CD14-positive monocyte (primary cell): ENCODE data around the gene DNAAF3. TPM values are rescaled to one million over a fixed set of nuclear protein-coding genes. Genes with fewer than 3 reads are reported as not detected.

Experiments
- DNase-seq, 3 donors: peaks; one replicate each; pipeline ENCODE4 v3.0.0-alpha.2; 2011 to 2022
- H2AFZ ChIP-seq: 2 replicates; pipeline ENCODE4 v1.6.0; 2012; ENCODE audit warnings: mild to moderate bottlenecking, low read depth, low read length, inconsistent platforms; ENCODE audit not compliant: insufficient read depth, poor library complexity, severe bottlenecking
- H3K27ac ChIP-seq, 2 donors: 1 replicate in 1 of 2; 2 replicates in 1 of 2; pipeline ENCODE4 v1.5.1; 2012 to 2013; ENCODE audit warnings: low read length in 2 of 2, control low read depth in 1 of 2, inconsistent platforms in 1 of 2, low read depth in 1 of 2, mild to moderate bottlenecking in 1 of 2
- H3K27me3 ChIP-seq, 2 donors: one replicate each; pipeline versions ENCODE4 v1.6.0 to v1.6.1; 2011 to 2013; ENCODE audit warnings: low read length in 2 of 2; ENCODE audit not compliant: control insufficient read depth in 2 of 2, insufficient read depth in 2 of 2
- H3K36me3 ChIP-seq, 2 donors: replicated peaks in 1 of 2; 1 replicate in 1 of 2; 2 replicates in 1 of 2; pipeline versions ENCODE4 v1.5.1 to v1.6.1; 2012 to 2013; ENCODE audit warnings: low read length in 2 of 2, control low read depth in 1 of 2, inconsistent platforms in 1 of 2, mild to moderate bottlenecking in 1 of 2; ENCODE audit not compliant: insufficient read depth in 2 of 2, control insufficient read depth in 1 of 2
- H3K4me1 ChIP-seq, 2 donors: 1 replicate in 1 of 2; 2 replicates in 1 of 2; pipeline versions ENCODE4 v1.5.1 to v1.6.1; 2012 to 2013; ENCODE audit warnings: low read length in 2 of 2, control low read depth in 1 of 2, inconsistent platforms in 1 of 2, mild to moderate bottlenecking in 1 of 2, moderate library complexity in 1 of 2; ENCODE audit not compliant: insufficient read depth in 2 of 2, control insufficient read depth in 1 of 2
- H3K4me2 ChIP-seq: replicated peaks from 2 replicates; pipeline ENCODE3; 2012; ENCODE audit warnings: low read length, moderate library complexity, mild to moderate bottlenecking; ENCODE audit not compliant: poor library complexity, severe bottlenecking; ENCODE audit errors: extremely low read depth
- H3K4me3 ChIP-seq, 3 experiments: fragments of 200-600 bp in 1 of 3; sonication (generic) in 1 of 3; replicated peaks in 1 of 3; 1 replicate in 2 of 3; 2 replicates in 1 of 3; pipeline ENCODE4 v1.5.1; 2011 to 2013; ENCODE audit warnings: low read length in 3 of 3, mild to moderate bottlenecking in 3 of 3, control low read depth in 2 of 3, low read depth in 2 of 3, inconsistent platforms in 1 of 3, moderate library complexity in 1 of 3
- H3K79me2 ChIP-seq: 2 replicates; pipeline ENCODE4 v1.6.0; 2012; ENCODE audit warnings: mild to moderate bottlenecking, control low read depth, inconsistent platforms, low read length, moderate library complexity; ENCODE audit not compliant: insufficient read depth
- H3K9ac ChIP-seq: 2 replicates; pipeline ENCODE4 v1.6.0; 2017; ENCODE audit warnings: low read length, mild to moderate bottlenecking; ENCODE audit not compliant: insufficient read depth, poor library complexity, severe bottlenecking
- H3K9me3 ChIP-seq, 2 donors: replicated peaks in 1 of 2; 1 replicate in 1 of 2; 2 replicates in 1 of 2; pipeline versions ENCODE4 v1.5.1 to v1.6.1; 2012 to 2013; ENCODE audit warnings: low read length in 2 of 2, control low read depth in 1 of 2; ENCODE audit not compliant: control insufficient read depth in 1 of 2, insufficient read depth in 1 of 2
- H4K20me1 ChIP-seq: 2 replicates; pipeline ENCODE4 v1.6.0; 2012; ENCODE audit warnings: mild to moderate bottlenecking, low read length, control low read depth, moderate library complexity; ENCODE audit not compliant: insufficient read depth
- H3K27ac Mint-ChIP-seq, 7 donors: one replicate each; pipeline ENCODE4 v1.8.0; 2020; ENCODE audit warnings: mild to moderate bottlenecking in 7 of 7, mixed read lengths in 7 of 7, moderate library complexity in 6 of 7, inconsistent platforms in 2 of 7
- H3K27me3 Mint-ChIP-seq, 3 donors: one replicate each; pipeline ENCODE4 v1.8.0; 2021 to 2022; ENCODE audit warnings: low read depth in 3 of 3, mild to moderate bottlenecking in 3 of 3, mixed read lengths in 3 of 3, moderate library complexity in 3 of 3, inconsistent platforms in 1 of 3
- H3K36me3 Mint-ChIP-seq, 2 donors: one replicate each; pipeline ENCODE4 v1.8.0; 2020; ENCODE audit warnings: mixed read lengths in 2 of 2, inconsistent platforms in 1 of 2, mild to moderate bottlenecking in 1 of 2
- H3K4me1 Mint-ChIP-seq: one replicate; pipeline ENCODE4 v1.8.0; 2020; ENCODE audit warnings: mild to moderate bottlenecking, mixed read lengths
- H3K4me3 Mint-ChIP-seq, 2 donors: one replicate each; pipeline ENCODE4 v1.8.0; 2020; ENCODE audit warnings: mild to moderate bottlenecking in 2 of 2, mixed read lengths in 2 of 2, moderate library complexity in 1 of 2
- H3K9me3 Mint-ChIP-seq, 7 donors: one replicate each; pipeline ENCODE4 v1.8.0; 2020 to 2022; ENCODE audit warnings: mixed read lengths in 7 of 7, mild to moderate bottlenecking in 6 of 7, moderate library complexity in 6 of 7, inconsistent platforms in 2 of 7
- WGBS: methylation state at CpG from one replicate; pipeline ENCODE4 v1.1.5; 2013; ENCODE audit warnings: missing lambda C conversion rate; ENCODE audit not compliant: insufficient coverage; 5-methylcytosine and 5-hydroxymethylcytosine counted together
- intact Hi-C, 2 donors: fragments of 100-400 bp; cut with micrococcal nuclease; formaldehyde crosslinking; loops; one replicate each; pipeline versions ENCODE4 v1.15.0 to v1.15.1; 2023
- polyA plus RNA-seq, 3 donors: library from polyadenylated mRNA; depleted of rRNA in 1 of 3; unstranded in 2 of 3; stranded (reverse) in 1 of 3; fragments of 300-500 nt in 2 of 3; fragments of >200 nt in 1 of 3; fragmentation: Illumina TruSeq in 2 of 3; gene quantifications; 1 replicate in 2 of 3; 2 replicates in 1 of 3; pipeline ENCODE4 v1.2.3, GENCODE V29; 2012 to 2021
- TF ChIP-seq, protein P1 (sequence below): fragments of 200-600 bp; IDR thresholded peaks from one replicate; pipeline ENCODE4 v1.8.0; 2022; ENCODE audit warnings: antibody characterized with exemption, mild to moderate bottlenecking

The DNAAF3 gene
- polyA plus RNA-seq, 3 donors = 0.19 TPM; not detected in 2

DNA sequence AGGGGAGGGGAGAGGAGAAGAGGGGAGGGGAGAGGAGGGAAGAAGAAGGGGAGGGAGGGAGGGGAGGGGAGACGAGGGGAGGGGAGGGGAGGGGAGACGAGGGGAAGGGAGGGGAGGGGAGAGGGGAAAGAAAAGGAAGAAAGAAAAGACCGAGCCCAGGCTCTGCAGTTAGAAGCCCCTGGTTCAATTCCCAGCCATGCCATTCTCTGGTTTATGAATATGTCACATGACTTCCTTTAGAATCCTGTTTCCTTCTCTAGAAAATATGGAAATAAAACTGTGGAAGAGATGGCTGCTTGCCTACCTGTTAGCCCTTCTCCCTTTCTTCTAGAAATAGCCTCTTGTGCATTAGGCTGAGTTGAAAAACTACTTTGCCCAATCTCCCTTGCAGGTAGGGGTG lies 31.7 kb downstream of the DNAAF3 start:
- TF ChIP-seq, protein P1, sequence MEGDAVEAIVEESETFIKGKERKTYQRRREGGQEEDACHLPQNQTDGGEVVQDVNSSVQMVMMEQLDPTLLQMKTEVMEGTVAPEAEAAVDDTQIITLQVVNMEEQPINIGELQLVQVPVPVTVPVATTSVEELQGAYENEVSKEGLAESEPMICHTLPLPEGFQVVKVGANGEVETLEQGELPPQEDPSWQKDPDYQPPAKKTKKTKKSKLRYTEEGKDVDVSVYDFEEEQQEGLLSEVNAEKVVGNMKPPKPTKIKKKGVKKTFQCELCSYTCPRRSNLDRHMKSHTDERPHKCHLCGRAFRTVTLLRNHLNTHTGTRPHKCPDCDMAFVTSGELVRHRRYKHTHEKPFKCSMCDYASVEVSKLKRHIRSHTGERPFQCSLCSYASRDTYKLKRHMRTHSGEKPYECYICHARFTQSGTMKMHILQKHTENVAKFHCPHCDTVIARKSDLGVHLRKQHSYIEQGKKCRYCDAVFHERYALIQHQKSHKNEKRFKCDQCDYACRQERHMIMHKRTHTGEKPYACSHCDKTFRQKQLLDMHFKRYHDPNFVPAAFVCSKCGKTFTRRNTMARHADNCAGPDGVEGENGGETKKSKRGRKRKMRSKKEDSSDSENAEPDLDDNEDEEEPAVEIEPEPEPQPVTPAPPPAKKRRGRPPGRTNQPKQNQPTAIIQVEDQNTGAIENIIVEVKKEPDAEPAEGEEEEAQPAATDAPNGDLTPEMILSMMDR = no peak
- Histone ChIP-seq H3K9me3 (no peaks in the 10 kb centered on the region), H3K27me3 (peaks cover 0 to 7% of the 10 kb centered on the region in 2 donors), H3K4me1 (peaks cover 4 to 6% of the 10 kb centered on the region in 2 donors), H2AFZ (no peak overlapping the region), H3K9ac (no peak overlapping the region), H3K36me3 (no peaks in the 10 kb centered on the region), H3K79me2 (no peaks in the 10 kb centered on the region), H3K27ac (no peak overlapping the region), H4K20me1 (no peaks in the 10 kb centered on the region), H3K4me3 (no peak overlapping the region), H3K4me2 (no peak overlapping the region)
- peaks cover 0 to 4% (median 0%) of the 10 kb centered on the region in 7 donors for H3K9me3 Mint-ChIP-seq
- H3K27ac Mint-ChIP-seq = no peak overlapping the region
- no peaks in the 10 kb centered on the region for H3K36me3 Mint-ChIP-seq
- no peak overlapping the region for H3K4me3 Mint-ChIP-seq
- no CpG with 5 or more reads among the region's 3 CpGs for WGBS
- no peak for DNase-seq
- intact Hi-C loops = no loop called here
- peaks cover 34 to 51% (median 44%) of the 10 kb centered on the region in 3 donors for H3K27me3 Mint-ChIP-seq
- H3K4me1 Mint-ChIP-seq = peaks cover 14% of the 10 kb centered on the region

DNA sequence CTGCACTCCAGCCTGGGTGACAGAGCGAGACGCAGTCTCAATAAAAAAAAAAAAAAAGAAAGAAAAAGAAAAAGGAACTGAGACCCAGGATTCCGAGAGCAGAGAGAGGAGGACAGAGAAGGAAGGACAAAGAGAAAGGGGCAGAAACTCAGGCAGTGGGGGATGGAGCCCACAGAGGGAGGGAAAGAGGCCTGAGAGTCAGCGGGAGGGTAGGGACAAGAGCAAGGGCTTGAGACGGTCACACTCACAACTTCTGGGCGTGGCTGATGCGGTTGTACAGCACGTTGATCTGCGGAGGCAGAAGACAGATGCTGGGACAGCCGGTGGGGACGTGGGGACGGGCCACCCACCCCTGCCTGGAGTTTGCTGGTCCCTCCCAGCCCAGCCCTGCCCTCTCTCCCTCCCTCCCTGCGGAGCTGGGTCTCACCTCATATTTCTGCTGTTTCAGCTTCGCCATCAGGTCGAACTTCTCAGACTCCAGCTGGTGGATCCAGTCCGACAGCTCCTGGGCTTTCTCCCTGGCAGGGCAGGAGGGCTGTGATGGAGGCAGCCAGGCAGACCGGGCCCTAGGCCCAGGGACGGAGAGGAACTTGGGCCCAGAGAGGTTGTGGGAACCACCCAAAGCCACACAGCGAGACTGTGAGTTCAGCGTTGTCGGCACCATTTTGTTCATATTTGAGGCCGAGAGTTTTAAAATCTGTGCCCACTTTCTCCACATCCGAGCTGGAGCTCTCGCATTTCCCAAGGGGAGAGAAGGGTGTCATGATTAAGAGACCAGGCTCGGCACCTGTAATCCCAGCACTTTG lies 32.6 kb downstream of the DNAAF3 start:
- Histone ChIP-seq H3K27me3 (peaks cover 0 to 9% of the 10 kb centered on the region in 2 donors), H3K9me3 (no peaks in the 10 kb centered on the region), H3K4me3 (no peak overlapping the region), H2AFZ (peak overlapping the region; percentile 21), H3K4me2 (no peak overlapping the region), H3K79me2 (no peaks in the 10 kb centered on the region), H3K9ac (no peak overlapping the region), H3K27ac (no peak overlapping the region), H4K20me1 (no peaks in the 10 kb centered on the region), H3K4me1 (peaks cover 4 to 6% of the 10 kb centered on the region in 2 donors), H3K36me3 (no peaks in the 10 kb centered on the region)
- no peak for DNase-seq
- H3K4me3 Mint-ChIP-seq = peak overlapping the region in 1 of 2 donors; percentile 53
- H3K9me3 Mint-ChIP-seq = peaks cover 0 to 4% (median 0%) of the 10 kb centered on the region in 7 donors
- intact Hi-C loops = no loop called here
- no peaks in the 10 kb centered on the region for H3K36me3 Mint-ChIP-seq
- H3K27ac Mint-ChIP-seq = no peak overlapping the region
- TF ChIP-seq, protein P1 = no peak
- H3K27me3 Mint-ChIP-seq = peaks cover 36 to 50% (median 39%) of the 10 kb centered on the region in 3 donors
- WGBS = 70% methylated on average over 23 of the region's 25 CpGs
- H3K4me1 Mint-ChIP-seq = peaks cover 14% of the 10 kb centered on the region
